Transverse colon (tissue), 4 donors: ENCODE measurements around the gene NCOA3. TPM values are rescaled to one million over a fixed set of nuclear protein-coding genes. Genes with fewer than 3 reads are reported as not detected.

Source experiments
- DNase-seq: peaks from one replicate; pipeline ENCODE4 v3.0.0-alpha.2; 2019
- H3K27ac ChIP-seq, 4 donors: fragments of 200-600 bp; sonication (generic); 2 replicates each; pipeline ENCODE4 v1.5.1; 2016 to 2018; ENCODE audit warnings: inconsistent platforms in 4 of 4
- H3K27me3 ChIP-seq: fragments of 200-600 bp; sonication (generic); 2 replicates; pipeline ENCODE4 v1.5.1; 2017; ENCODE audit warnings: inconsistent platforms
- H3K36me3 ChIP-seq, 4 donors: fragments of 200-600 bp; sonication (generic); 2 replicates each; pipeline ENCODE4 v1.5.1; 2017 to 2019; ENCODE audit warnings: inconsistent platforms in 4 of 4
- H3K4me1 ChIP-seq, 4 donors: fragments of 200-600 bp; sonication (generic); 2 replicates each; pipeline ENCODE4 v1.5.1; 2017 to 2020; ENCODE audit warnings: inconsistent platforms in 4 of 4
- H3K4me3 ChIP-seq, 4 donors: fragments of 200-600 bp; sonication (generic); 1 replicate in 1 of 4; 2 replicates in 3 of 4; pipeline versions ENCODE4 v1.5.1 to v1.6.1; 2017 to 2019; ENCODE audit warnings: inconsistent platforms in 4 of 4
- H3K9me3 ChIP-seq, 2 donors: fragments of 200-600 bp; sonication (generic); 2 replicates each; pipeline ENCODE4 v1.5.1; 2017 to 2019; ENCODE audit warnings: inconsistent platforms in 2 of 2
- EP300 ChIP-seq: sonication (generic); formaldehyde crosslinking; IDR thresholded peaks from one replicate; pipeline ENCODE4 v1.6.1; 2017; ENCODE audit warnings: antibody characterized with exemption, low read depth
- POLR2A ChIP-seq: fragments of 450-650 bp; IDR thresholded peaks from one replicate; pipeline ENCODE4 v1.6.1; 2016; ENCODE audit warnings: antibody characterized with exemption, mild to moderate bottlenecking, moderate library complexity
- POLR2AphosphoS5 ChIP-seq, 3 donors: sonication (generic); formaldehyde crosslinking; IDR thresholded peaks; one replicate each; pipeline ENCODE4 v1.6.1; 2016; ENCODE audit warnings: antibody characterized with exemption in 3 of 3
- WGBS, 2 donors: methylation state at CpG; one replicate each; pipeline ENCODE4 v1.1.5; 2018; ENCODE audit warnings: low coverage in 1 of 2; 5-methylcytosine and 5-hydroxymethylcytosine counted together
- in situ Hi-C, 4 donors: fragments of 200-750 bp; cut with MboI; loops; one replicate each; pipeline versions ENCODE4 v1.15.0 to v1.15.1; 2017; ENCODE audit warnings: low sequenced_read_pairs in 3 of 4, low pct_ligation_motif_present in 1 of 4, low pct_unique_long_range_greater_than_20kb in 1 of 4
- intact Hi-C: fragments of 100-400 bp; cut with DNase I; formaldehyde crosslinking; loops from one replicate; pipeline ENCODE4 v1.15.1; 2023; ENCODE audit warnings: low total_unique reads
- total RNA-seq, 4 donors: library from RNA; depleted of rRNA; stranded (reverse); fragments of >200 nt; gene quantifications; one replicate each; pipeline ENCODE4 v1.1.0, GENCODE V29; 2016
- TF ChIP-seq, protein P1 (sequence below), 5 experiments: fragments of 200-600 bp in 3 of 5; fragments of 450-650 bp in 2 of 5; sonication (generic) in 3 of 5; IDR thresholded peaks; 1 replicate in 2 of 5; 2 replicates in 3 of 5; pipeline ENCODE4 v1.5.1; 2016 to 2017; ENCODE audit warnings: antibody characterized with exemption in 5 of 5, inconsistent platforms in 3 of 5, mild to moderate bottlenecking in 2 of 5, moderate library complexity in 1 of 5

Gene NCOA3
- total RNA-seq, 4 donors from 2014 or later, result 9.2 to 39.1 (median 22.3) TPM

DNA sequence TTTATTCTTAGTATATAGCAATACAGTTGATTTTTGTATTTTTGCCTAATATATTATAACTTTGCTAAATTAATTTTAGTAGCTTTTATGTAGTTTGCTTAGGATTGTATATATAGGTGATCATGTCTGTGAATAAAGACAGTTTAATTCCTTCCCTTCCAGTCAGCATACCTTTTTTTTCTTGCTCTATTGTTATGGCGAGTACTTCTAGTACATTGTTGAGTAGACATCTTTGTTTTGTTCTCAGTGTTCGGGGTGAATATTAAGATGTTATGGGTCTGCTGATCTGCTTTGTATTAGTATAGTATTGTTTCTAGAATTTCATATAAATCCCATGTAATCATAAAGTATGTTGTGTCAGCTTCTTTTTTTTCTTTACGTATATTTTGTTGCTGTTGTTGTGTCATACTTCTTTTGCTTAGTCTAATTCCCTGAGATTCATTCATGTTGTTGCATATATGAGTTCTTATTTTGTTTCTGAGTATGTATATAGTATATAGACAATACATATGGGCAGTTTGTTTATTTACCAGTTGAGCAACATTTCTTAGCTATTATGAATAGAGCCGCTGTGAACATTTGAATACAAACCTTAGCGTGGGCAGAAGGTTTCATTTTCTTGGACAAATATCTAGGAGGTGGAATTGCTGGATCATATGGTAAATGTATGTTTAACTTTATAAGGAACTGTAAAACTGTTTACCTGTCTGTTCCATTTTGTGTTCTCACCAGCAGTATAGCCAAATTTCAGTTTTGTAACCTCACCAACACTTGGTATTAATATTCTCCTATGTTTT is 25.5 kb downstream of the NCOA3 start:
- no peaks in the 10 kb centered on the region for H3K36me3 ChIP-seq
- intact Hi-C loops, result no loop called here
- peaks cover 0 to 18% (median 7%) of the 10 kb centered on the region in 4 donors for H3K4me1 ChIP-seq
- 95 to 100% methylated on average over 5 of the region's 5 CpGs for WGBS, 2 donors
- H3K4me3 ChIP-seq, result no peak overlapping the region
- in situ Hi-C loops, result no loop called here
- TF ChIP-seq POLR2A (no peak), POLR2AphosphoS5 (IDR thresholded peaks at IDR 0.05) (no peak), EP300 (no peak)
- TF ChIP-seq, protein P1, sequence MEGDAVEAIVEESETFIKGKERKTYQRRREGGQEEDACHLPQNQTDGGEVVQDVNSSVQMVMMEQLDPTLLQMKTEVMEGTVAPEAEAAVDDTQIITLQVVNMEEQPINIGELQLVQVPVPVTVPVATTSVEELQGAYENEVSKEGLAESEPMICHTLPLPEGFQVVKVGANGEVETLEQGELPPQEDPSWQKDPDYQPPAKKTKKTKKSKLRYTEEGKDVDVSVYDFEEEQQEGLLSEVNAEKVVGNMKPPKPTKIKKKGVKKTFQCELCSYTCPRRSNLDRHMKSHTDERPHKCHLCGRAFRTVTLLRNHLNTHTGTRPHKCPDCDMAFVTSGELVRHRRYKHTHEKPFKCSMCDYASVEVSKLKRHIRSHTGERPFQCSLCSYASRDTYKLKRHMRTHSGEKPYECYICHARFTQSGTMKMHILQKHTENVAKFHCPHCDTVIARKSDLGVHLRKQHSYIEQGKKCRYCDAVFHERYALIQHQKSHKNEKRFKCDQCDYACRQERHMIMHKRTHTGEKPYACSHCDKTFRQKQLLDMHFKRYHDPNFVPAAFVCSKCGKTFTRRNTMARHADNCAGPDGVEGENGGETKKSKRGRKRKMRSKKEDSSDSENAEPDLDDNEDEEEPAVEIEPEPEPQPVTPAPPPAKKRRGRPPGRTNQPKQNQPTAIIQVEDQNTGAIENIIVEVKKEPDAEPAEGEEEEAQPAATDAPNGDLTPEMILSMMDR (IDR thresholded peaks at IDR 0.05), result no peak
- no peaks in the 10 kb centered on the region for H3K9me3 ChIP-seq
- DNase-seq, result no peak
- H3K27ac ChIP-seq, result no peak overlapping the region
- no peaks in the 10 kb centered on the region for H3K27me3 ChIP-seq

DNA sequence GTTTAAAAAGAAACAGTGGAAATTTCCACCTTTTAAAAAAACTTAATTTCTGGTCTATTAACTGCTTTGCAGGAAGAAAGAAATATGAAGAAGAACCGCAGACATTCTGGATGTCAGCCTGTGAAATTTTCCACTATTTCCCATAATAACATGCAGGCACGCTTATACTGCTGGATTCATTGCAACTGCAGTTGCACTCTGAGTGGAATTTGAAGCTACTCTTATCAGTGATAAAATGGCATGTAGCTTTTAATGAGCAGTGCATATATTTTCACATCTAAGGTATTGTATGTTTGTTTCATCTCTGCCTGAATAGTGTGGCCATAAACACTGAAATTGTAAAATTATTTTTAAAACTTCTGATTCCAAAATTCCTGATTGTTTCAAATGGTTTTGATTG is 28.2 kb downstream of the NCOA3 start:
- TF ChIP-seq POLR2AphosphoS5 (IDR thresholded peaks at IDR 0.05), result no peak
- TF ChIP-seq POLR2A, result no peak
- TF ChIP-seq, protein P1 (IDR thresholded peaks at IDR 0.05), result no peak
- intact Hi-C loops (no loop called here), in situ Hi-C loops (no loop called here)
- H3K4me1 ChIP-seq, result peaks cover 0 to 18% (median 7%) of the 10 kb centered on the region in 4 donors
- no peaks in the 10 kb centered on the region for H3K36me3 ChIP-seq
- no peak overlapping the region for H3K4me3 ChIP-seq
- no peak for DNase-seq
- no peaks in the 10 kb centered on the region for H3K27me3 ChIP-seq
- 64 to 78% methylated on average over 2 of the region's 2 CpGs for WGBS, 2 donors
- H3K27ac ChIP-seq, result no peak overlapping the region
- no peaks in the 10 kb centered on the region for H3K9me3 ChIP-seq

DNA sequence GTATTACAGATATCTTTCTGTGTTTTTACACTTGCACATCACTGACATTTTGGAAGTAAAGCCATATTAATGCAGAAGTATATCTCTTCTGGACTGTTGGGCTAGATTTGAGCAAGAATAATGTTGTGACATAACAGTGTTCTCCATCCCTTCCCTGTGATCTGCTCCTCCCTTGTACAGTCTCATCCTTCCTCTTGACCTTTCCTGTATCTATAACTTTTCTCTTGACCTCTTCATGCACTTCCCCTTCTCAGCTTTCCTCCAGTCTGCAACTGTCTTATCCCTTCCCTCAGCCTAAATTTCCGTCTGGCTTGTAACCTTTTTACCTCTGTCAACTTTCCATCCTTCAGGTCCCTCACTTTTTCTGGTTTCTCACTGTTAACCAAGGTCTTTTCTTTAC is 29.8 kb downstream of the NCOA3 start:
- Histone ChIP-seq H3K9me3 (no peaks in the 10 kb centered on the region), H3K27me3 (no peaks in the 10 kb centered on the region), H3K4me1 (peaks cover 0 to 18% (median 7%) of the 10 kb centered on the region in 4 donors), H3K27ac (no peak overlapping the region), H3K4me3 (no peak overlapping the region), H3K36me3 (no peaks in the 10 kb centered on the region)
- intact Hi-C loops (no loop called here), in situ Hi-C loops (no loop called here)
- TF ChIP-seq EP300 (no peak), POLR2AphosphoS5 (IDR thresholded peaks at IDR 0.05) (no peak)
- TF ChIP-seq, protein P1 (IDR thresholded peaks at IDR 0.05), result no peak
- WGBS, 2 donors, result 97 to 100% methylated on average over 1 of the region's 1 CpG
- no peak for DNase-seq

DNA sequence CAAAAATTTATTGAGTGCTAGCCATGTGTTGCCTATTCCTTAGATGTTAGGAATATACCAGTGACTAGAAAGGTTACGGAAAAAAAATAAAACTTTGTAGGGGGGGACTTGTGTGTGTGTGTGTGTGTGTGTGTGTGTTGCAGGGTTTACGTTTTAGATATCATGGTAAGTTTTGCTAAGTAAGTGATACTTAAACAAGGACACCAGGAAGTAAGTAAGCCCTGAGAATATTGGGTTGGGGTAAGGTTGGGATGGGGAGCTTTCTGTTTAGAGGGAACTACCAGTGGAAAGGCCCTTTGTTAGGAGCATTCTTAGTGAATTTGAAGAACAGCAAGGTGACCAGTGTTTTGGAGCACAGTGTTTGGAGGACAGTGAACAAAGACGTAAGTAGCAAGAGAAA is 30.3 kb downstream of the NCOA3 start:
- TF ChIP-seq POLR2A (no peak), EP300 (no peak), POLR2AphosphoS5 (IDR thresholded peaks at IDR 0.05) (no peak)
- TF ChIP-seq, protein P1 (IDR thresholded peaks at IDR 0.05), result no peak

More for the DNA sequence above, 30.3 kb downstream of the NCOA3 start:
- in situ Hi-C loops (no loop called here), intact Hi-C loops (no loop called here)
- no peak for DNase-seq
- Histone ChIP-seq H3K27ac (no peak overlapping the region), H3K36me3 (no peaks in the 10 kb centered on the region), H3K27me3 (no peaks in the 10 kb centered on the region), H3K4me3 (no peak overlapping the region), H3K9me3 (no peaks in the 10 kb centered on the region), H3K4me1 (peaks cover 0 to 18% (median 7%) of the 10 kb centered on the region in 4 donors)
- WGBS, 2 donors, result 86 to 93% methylated on average over 3 of the region's 3 CpGs
